BJ (cell line): ENCODE results near the gene STAM2. TPM values are rescaled to one million over a fixed set of nuclear protein-coding genes. Genes with fewer than 3 reads are reported as not detected.
A peak's percentile ranks its signal among the peaks of the same experiment; 100 is the strongest.

Experiments used
- CTCF ChIA-PET: fragments of 350-600 bp; formaldehyde crosslinking; extraction: SDS; loops from one replicate; lab custom pipeline; 2021; ENCODE audit warnings: antibody characterized with exemption, inconsistent platforms; lab: Yijun Ruan, JAX
- POLR2A ChIA-PET: fragments of 300-600 bp; sonication (Branson Sonifier 250); formaldehyde crosslinking; extraction: SDS; loops from one replicate; lab custom pipeline; 2021; ENCODE audit warnings: antibody characterized with exemption; lab: Charles Lee
- DNase-seq: peaks from one replicate; pipeline ENCODE4 v3.0.0-alpha.2; 2011; ENCODE audit warnings: low read depth
- H3K27me3 ChIP-seq: 2 replicates; pipeline ENCODE4 v1.6.0; 2011; ENCODE audit warnings: low read length; ENCODE audit not compliant: control insufficient read depth, insufficient read depth
- H3K36me3 ChIP-seq: 2 replicates; pipeline ENCODE4 v1.5.1; 2011; ENCODE audit warnings: low read length; ENCODE audit not compliant: control insufficient read depth, insufficient read depth
- H3K4me3 ChIP-seq: 2 replicates; pipeline ENCODE4 v1.5.1; 2011; ENCODE audit warnings: low read depth, mild to moderate bottlenecking, control low read depth, low read length
- polyA minus RNA-seq: library from RNA; depleted of rRNA, polyadenylated mRNA; stranded (reverse); fragments of >200 nt; gene quantifications from 2 replicates; pipeline ENCODE4 v1.2.3, GENCODE V29; 2011; rRNA and poly(A)+ RNA removed
- polyA plus RNA-seq: library from polyadenylated mRNA; depleted of rRNA; stranded (reverse); fragments of >200 nt; gene quantifications from 2 replicates; pipeline ENCODE4 v1.2.3, GENCODE V29; 2011; rRNA removed
- TF ChIP-seq, protein P1 (sequence below): IDR thresholded peaks from 2 replicates; pipeline ENCODE4 v1.5.1; 2011; ENCODE audit warnings: low read depth, mild to moderate bottlenecking, control low read depth, inconsistent platforms, low read length, moderate library complexity; ENCODE audit not compliant: insufficient read depth

Gene STAM2
- polyA plus RNA-seq (12.4 and 23.5 TPM in 2 replicates), polyA minus RNA-seq (18.4 and 22.7 TPM in 2 replicates)

DNA sequence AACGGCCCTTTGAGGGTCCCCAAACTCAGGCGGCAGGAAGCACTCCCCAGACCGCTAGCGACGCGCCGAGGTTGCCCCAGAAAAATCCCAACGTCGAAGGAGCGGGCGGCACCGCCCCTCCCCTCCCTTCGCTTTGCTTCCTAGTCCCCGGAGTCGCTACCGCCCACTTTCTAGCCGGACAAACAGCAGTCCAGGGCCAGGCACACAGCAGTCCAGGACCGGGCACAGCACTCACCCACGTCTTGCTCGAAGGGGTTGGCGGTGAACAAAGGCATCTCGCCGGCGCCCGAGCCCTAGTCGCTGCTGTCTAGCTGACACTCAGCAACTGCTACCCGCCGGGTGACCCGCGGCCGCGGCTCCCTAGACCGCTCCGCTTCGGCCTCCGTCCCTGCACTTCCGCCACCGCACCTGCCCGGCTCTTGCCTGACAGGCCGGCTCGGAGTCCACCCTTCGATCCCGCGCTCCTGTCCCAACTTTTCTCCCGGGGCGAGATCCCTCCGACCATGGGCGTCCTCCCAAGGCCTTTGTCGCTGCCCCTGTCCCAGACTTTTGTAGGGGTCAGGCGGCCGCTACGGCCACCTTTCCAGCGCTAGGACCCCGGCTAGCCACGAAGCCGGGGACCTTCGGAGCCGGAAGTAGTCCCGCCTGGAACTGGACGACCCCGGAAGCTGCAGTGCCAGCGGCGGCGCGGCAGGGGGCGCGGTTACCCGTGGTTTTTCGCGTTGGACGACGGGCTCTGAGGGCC is at the start of gene STAM2:
TSS of gene STAM2 (minus strand) at position 396 of the 745 bp plus-strand sequence. CDS start at position 275, 121 bp downstream.
- Histone ChIP-seq H3K27me3 (no peaks in the 10 kb centered on the region), H3K4me3 (peak within 1 kb of the TSS; percentile 67), H3K36me3 (no peaks in the 10 kb centered on the region)
- TF ChIP-seq, protein P1, sequence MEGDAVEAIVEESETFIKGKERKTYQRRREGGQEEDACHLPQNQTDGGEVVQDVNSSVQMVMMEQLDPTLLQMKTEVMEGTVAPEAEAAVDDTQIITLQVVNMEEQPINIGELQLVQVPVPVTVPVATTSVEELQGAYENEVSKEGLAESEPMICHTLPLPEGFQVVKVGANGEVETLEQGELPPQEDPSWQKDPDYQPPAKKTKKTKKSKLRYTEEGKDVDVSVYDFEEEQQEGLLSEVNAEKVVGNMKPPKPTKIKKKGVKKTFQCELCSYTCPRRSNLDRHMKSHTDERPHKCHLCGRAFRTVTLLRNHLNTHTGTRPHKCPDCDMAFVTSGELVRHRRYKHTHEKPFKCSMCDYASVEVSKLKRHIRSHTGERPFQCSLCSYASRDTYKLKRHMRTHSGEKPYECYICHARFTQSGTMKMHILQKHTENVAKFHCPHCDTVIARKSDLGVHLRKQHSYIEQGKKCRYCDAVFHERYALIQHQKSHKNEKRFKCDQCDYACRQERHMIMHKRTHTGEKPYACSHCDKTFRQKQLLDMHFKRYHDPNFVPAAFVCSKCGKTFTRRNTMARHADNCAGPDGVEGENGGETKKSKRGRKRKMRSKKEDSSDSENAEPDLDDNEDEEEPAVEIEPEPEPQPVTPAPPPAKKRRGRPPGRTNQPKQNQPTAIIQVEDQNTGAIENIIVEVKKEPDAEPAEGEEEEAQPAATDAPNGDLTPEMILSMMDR, result peak; percentile 98
- POLR2A ChIA-PET, result interaction anchor here (0.6 to 0.9 kb wide), 3 partner anchors 10 to 395 kb away, joined by 3 to 5 read pairs (median 4); no protein-coding TSS in a partner anchor
- DNase-seq, result peak; percentile 63
- CTCF ChIA-PET, result interaction anchor here (0.6 to 4.2 kb wide), 25 partner anchors 8 to 565 kb away, joined by 3 to 33 read pairs (median 3); no protein-coding TSS in a partner anchor

GRCh38 chr2:152223977-152224376 is 48.4 kb upstream of the STAM2 start:
- DNase-seq, result no peak
- ChIA-PET CTCF (no interaction called here), POLR2A (no interaction called here)
- TF ChIP-seq, protein P1, result no peak
- no peaks in the 10 kb centered on the region for H3K27me3 ChIP-seq
- no peaks in the 10 kb centered on the region for H3K36me3 ChIP-seq
- H3K4me3 ChIP-seq, result no peak overlapping the region

- POLR2A ChIA-PET, result no interaction called here
- Histone ChIP-seq H3K4me3 (no peak overlapping the region), H3K36me3 (no peaks in the 10 kb centered on the region), H3K27me3 (no peaks in the 10 kb centered on the region)
- TF ChIP-seq, protein P1, result no peak
- DNase-seq, result peak; percentile 14
- CTCF ChIA-PET, result no interaction called here
Observed at GRCh38 chr2:152222975-152223637, 47.5 kb upstream of the STAM2 start.

DNA sequence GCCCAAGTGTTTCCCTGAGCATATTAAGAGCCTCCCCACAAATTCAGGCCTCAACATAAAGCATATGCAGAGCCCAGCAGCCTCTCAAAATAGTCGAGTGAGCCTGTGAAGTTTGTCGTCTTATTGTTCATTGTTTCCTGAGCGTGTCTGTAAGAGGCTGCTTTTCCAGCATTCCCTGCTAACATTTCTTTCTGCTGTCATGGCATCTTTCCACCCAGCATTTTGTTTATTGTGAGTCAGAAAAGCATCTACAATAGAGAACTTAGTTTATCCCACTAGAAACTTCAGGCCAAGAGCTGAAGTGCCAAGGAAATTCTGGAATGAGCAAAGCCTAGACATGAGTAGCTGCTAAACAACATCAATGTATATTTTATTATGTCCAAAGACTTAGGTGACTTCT is 46.3 kb upstream of the STAM2 start:
- H3K27me3 ChIP-seq, result no peaks in the 10 kb centered on the region
- TF ChIP-seq, protein P1, result no peak
- ChIA-PET CTCF (interaction anchor here (1.0 kb wide), 1 partner anchor 12 kb away, joined by 4 read pairs; no protein-coding TSS in a partner anchor), POLR2A (no interaction called here)
- H3K4me3 ChIP-seq, result no peak overlapping the region
- H3K36me3 ChIP-seq, result no peaks in the 10 kb centered on the region
- no peak for DNase-seq
